Left cardiac atrium (tissue), 2 donors: ENCODE data around the gene SLC35G4. TPM values are rescaled to one million over a fixed set of nuclear protein-coding genes. Genes with fewer than 3 reads are reported as not detected.

Experiments used
- microRNA-seq, 2 donors: library from miRNA; unstranded; fragments of <30 nt; microRNA quantifications; one replicate each; pipeline ENCODE4 v1.2.0, GENCODE V29; 2020
- total RNA-seq, 2 donors: library from RNA; stranded (reverse); fragmentation: NEBNext Ultra II Directional; extraction: Animal tissue kit (Norgen Biotek cat#: 25700); gene quantifications; one replicate each; pipeline ENCODE4 v1.2.1, GENCODE V29; 2021
- donor health status: DM: no; HTN: yes; CAD: no; lungs with severe emphysema.
- donor health status: DM: yes; HTN: yes; CAD: no.

SLC35G4 gene
- total RNA-seq, 2 donors from 2014 or later, result not detected

Small RNA genes within 50 kb of the gene (microRNA-seq; reads per million reads assigned to microRNA genes)
- gene MIR7153, result 0 reads per million in 2 donors

Other genes starting within 250 kb of the SLC35G4 start
- 1 to 10 TPM; 3.0 to 5.8 TPM for gene GNAL, start 79.7 kb downstream of the SLC35G4 start, total RNA-seq
- gene CHMP1B, start 241.8 kb downstream of the SLC35G4 start, total RNA-seq, result 10 to 100 TPM; 25.6 to 35.3 TPM